ENCODE results near the gene MGAT4B.
"Not testable (repeated sequence)": the region's sequence is repeated elsewhere in the genome, so short reads cannot be mapped to it uniquely, and the experiment has no call there.

The MGAT4B gene

DNA sequence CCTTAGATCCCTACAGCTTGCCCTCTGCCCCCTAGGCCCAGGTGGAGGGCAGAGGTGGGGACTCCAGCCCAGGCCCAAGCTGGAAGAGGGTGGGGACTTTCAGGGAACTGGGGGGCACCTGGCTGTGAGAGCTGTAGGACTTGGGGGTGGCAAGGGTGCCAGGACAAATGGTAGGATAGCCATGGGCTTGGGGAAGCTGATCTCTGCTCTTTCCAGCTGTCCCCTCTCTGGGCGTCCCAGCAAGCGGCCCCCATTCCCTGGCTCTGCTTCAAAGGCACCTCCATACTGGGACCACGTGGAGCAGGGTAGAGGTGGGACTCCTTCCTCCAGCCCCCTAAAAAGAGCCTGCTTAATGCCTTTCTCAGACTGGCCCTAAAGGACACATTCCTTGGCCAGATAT lies 12.5 kb downstream of the MGAT4B start:
- DNase-seq = no peak

DNA sequence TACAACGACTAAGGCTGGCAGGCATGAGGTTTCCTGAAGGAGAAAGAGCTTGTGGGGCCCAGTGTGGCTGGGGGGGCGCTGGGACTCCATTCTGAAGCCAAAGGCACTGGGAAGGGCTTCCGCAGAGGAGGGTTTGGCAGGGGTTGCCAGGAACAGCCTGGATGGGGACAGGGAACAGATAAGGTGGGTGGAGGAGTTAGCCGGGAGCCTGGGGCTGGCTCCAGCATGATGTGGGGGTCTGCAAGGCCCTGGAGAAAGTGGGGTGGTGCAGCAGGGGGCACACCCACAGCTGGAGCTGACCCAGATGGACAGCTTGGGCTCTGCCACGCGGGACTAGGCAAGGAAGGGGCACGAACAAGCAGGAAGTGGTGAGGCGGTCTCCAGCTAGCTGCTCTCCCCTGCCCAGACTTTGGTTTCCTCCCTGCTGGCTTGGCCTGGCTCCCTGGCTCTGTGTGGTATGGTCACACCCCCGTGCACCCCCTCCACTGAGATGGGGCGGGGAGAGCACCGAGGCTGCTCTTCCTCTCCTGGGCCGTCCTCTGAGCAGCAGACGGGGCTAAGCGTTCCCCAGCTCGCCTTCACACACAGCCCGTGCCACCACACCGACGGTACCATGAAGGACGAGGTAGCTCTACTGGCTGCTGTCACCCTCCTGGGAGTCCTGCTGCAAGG lies 13.1 kb downstream of the MGAT4B start, which contains the start of gene LTC4S:
TSS of gene LTC4S (plus strand) at position 519 of the 672 bp plus-strand sequence. CDS start at position 614, 95 bp downstream.
- no peak for DNase-seq

GRCh38 chr5:179792612-179793467 lies 13.8 kb downstream of the MGAT4B start:
- DNase-seq = no peak

DNA sequence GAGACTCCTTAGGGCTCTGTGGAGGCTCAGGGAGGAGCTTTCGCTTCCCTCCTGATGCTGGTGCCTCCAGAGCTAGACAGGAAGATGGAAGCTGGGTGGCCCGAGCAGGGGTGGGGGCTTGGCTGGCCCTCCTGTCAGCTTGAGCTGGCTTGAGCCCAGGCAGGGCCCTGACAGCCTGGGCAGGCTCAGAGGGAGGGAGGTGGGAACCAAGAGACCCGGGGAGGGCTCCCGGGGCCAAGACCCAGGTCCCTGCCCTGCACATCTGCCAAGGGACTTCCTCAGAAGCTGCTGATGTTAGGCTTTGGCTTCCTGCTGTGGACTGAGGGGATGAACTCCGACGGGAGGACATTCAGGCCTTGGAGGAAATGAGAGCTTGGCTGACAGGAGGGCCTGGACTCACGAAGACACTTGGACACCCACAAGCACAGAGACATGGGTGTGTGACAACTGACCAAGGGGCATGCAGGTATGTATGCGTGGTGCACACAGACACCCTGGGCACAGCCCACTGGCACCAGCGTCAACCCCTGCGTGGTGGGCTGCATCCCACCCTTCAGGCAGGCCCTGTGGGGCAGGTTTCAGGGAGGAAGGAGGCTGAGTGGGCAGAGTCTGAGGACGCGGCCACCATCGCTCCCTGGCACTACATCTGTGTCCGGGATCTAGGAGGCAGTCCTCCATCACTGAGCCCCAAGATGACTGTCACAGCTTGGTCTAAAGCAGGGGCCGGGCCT lies 14.6 kb downstream of the MGAT4B start:
- DNase-seq = no peak

- not testable (repeated sequence) for DNase-seq
Measured at GRCh38 chr5:179789278-179789677, 17.4 kb downstream of the MGAT4B start.

DNA sequence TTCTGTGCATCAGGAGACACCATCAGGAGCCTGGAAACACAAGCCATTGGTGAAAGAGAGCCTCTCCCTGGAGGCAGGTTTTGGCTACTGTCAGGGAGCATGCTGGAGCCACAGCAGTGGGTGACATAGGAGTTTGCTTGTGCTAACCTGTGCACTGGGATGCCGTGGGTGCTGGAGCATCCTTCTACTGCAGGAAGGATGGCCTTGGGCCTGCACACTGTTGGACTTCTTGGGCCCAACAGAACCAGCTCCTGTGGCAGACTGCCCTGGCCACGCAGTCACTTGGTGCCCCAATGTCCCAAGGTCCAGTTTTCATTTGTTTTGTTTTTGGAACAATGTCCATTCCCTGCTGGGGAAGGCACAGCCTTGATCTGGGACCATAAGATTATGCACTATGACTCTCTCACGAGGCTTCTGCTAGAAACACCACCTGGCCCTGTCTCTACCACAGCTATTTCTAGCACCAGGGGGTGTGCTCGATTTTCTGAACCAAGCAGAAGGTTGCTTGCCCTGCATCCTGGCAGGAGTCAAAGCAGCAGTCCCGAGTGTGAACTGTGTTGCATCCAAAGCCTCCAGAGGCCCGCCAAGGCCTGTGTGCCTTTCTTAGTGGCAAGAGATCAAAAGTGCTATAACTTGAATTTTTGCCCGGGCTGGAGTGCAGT lies 18.3 kb downstream of the MGAT4B start:
- no peak for DNase-seq

GRCh38 chr5:179786861-179787260 lies 19.8 kb downstream of the MGAT4B start:
- DNase-seq = no peak

DNA sequence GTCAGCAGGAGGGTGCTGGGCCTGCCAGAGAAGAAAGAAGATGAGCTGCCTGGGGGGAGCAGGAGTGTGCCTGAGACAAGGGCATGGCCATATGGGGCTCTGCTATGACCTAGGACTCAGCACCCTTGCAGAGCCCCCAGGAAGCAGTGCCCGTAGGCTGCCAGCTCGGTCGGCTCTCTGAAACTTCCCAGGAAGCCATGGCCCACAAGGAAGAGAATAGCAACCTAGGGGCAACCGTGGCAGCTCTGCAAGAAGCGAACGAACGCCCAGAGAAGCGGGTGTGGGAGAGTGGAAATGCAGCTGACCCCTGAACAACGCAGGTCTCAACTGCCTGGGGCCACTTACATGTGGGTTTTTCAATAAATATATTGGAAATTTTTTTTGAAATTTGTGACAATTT lies 23.5 kb downstream of the MGAT4B start:
- no peak for DNase-seq

GRCh38 chr5:179781846-179782245 lies 24.8 kb downstream of the MGAT4B start:
- no peak for DNase-seq

- no peak for DNase-seq
Measured at GRCh38 chr5:179780362-179780761, 26.3 kb downstream of the MGAT4B start.

DNA sequence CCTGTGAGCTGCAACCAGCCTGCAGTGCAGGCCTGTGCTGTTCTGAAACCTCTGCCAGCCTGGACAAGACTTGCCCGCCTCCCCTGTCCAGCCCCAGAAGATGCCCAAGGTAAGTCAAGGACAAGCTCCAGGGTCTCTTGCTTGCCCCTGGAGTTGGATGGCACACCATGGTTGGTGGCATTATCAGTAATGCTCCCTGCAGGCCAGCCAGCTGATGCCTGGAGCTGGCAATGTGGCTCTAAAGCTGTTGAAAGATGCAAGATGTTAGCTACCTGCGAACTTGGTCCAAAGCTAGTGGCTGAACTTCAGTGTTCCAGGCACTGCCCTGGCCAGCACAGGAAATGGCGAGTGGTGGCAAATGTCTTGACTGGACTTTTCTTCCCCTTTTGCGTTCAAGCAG lies 26.8 kb downstream of the MGAT4B start:
- DNase-seq = no peak

GRCh38 chr5:179778591-179778990 lies 28.1 kb downstream of the MGAT4B start:
- no peak for DNase-seq

DNA sequence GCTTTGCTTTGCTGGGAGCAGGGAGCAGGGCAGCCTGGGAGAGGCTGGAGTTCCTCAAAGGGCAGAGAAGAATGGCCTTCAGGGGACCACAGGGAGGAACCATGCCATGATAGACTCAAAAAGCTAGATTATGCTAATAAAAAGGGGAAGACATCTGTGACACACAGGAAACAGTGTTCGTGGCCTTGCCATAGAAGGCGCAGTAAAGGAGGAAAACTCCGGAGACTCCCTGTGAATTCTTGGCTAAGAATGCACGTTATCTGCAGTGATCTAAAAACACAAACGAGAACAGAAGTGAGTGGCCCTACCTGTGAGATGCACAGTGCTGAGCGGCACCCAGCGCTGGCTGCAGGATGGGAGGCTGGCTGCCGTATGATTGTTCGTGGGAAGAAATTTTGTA lies 28.8 kb downstream of the MGAT4B start:
- DNase-seq = no peak

- no peak for DNase-seq
Measured at GRCh38 chr5:179777456-179777855, 29.2 kb downstream of the MGAT4B start.

DNA sequence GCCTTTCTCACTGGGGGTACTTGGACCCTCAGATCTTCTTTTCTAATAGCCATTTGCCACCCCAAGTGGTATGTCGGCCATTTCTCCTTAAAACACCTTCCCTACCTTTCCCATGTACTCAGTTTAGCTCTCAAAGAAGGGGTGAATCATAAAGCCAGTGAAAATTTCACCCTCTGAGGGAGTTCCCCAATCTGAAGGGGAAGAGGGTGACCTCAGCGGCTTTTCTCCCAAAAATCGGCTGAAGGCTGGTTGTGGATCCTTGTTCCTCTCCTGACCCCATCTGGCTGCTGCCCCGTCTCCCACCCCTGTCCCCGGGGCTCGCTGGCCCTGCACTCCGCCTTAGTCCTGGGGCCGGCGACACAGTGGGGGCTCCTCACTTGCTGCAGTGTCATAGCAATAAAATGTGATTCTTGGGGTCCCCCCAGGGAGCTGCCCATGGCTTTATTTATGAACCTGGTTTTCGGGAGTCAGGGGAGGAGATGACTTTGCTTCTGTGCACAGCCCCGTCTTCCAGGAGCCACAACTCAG lies 30.2 kb downstream of the MGAT4B start:
- no peak for DNase-seq

DNA sequence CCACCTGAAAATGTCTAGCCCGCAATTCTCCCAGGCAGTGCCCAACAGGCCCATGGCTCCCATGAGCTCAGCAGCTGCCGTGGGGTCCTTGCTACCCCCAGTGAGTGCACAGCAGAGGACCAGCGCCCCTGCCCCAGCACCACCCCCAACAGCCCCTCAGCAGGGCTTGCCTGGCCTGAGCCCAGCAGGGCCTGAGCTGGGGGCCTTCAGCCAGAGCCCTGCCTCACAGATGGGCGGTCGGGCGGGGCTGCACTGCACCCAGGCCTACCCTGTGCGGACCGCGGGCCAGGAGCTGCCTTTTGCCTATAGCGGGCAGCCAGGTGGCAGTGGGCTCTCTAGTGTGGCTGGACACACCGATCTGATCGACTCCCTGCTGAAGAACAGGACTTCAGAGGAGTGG lies 32.2 kb downstream of the MGAT4B start:
- DNase-seq = no peak

DNA sequence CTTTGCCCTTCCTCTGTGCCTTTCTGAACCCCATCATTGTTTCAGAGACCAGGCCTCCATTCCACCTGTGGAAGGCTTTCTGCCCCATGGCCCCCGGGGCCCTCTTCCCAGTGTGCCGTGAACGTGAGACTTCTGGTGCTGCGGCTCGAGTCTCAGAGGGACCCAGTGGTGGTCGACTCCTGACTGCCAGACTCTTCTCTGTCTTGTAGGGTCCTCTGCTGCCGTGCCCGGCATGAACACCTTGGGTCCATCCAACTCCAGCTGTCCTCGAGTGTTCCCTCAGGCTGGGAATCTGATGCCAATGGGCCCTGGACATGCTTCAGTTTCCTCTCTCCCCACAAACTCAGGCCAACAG lies 33.0 kb downstream of the MGAT4B start:
- no peak for DNase-seq

- no peak for DNase-seq
Measured at GRCh38 chr5:179772351-179772750, 34.3 kb downstream of the MGAT4B start.

DNA sequence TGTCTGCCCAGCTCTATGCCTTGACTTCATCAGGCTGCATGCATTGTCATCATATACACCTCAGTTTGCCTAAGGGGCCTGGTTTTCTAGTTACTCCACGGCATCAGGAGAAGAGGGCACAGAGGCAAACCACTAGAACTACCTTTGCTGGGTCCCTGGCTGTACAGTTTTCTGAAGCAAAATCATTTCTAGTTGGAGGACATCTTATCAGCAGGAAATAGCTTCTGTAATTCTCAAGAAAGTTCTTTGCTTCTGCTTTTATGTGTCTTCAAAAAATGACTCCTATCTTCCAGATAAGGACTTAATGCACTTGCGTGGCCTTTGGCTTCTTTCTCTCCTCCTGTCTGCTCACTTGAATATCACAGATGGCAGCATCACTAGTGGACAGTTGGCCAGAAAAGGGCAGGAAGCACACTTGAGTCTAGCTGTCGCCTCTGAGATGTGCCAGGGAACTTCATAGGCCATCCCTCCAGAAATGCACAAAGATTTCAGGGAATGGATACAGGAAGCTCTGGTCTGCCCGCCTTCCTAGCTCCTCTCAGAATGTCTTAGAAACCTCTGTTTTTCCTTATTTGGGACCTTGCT lies 35.3 kb downstream of the MGAT4B start:
- no peak for DNase-seq

DNA sequence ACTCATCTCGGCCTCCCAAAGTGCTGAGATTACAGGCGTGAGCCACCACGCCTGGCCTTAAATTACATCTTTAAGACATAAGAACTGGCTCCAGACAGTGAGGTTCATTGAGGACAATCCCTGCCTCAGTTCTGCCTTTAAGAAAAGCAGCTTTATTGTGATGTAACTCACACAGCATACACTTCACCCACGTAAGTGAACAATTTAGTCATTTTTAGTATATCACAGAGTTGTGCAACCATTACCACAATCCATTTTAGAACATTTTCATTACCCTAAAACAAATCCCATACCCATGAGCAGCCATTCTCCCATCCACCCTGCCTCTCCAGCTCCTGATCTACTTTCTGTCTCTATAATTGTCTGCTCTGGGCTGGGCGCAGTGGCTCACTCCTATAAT lies 36.9 kb downstream of the MGAT4B start:
- DNase-seq = no peak

DNA sequence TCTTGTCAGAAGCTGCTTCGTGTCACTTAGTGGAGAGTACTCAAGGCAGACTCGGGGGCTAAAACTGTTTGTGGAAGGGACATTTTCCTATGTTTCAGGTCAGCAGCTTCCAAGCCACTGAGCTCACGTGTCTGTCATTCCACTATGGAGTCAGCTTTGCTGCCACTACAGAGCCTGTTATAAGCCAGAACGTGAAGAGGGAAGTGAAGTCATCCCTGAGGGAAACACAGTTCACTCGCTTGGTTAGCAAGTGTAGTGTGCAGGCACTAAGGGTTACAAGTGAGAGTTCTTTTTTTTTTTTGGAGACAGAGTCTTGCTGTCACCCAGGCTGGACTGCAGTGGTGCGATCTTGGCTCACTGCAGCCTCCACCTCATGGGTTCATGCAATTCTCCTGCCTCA lies 37.4 kb downstream of the MGAT4B start:
- DNase-seq = no peak

DNA sequence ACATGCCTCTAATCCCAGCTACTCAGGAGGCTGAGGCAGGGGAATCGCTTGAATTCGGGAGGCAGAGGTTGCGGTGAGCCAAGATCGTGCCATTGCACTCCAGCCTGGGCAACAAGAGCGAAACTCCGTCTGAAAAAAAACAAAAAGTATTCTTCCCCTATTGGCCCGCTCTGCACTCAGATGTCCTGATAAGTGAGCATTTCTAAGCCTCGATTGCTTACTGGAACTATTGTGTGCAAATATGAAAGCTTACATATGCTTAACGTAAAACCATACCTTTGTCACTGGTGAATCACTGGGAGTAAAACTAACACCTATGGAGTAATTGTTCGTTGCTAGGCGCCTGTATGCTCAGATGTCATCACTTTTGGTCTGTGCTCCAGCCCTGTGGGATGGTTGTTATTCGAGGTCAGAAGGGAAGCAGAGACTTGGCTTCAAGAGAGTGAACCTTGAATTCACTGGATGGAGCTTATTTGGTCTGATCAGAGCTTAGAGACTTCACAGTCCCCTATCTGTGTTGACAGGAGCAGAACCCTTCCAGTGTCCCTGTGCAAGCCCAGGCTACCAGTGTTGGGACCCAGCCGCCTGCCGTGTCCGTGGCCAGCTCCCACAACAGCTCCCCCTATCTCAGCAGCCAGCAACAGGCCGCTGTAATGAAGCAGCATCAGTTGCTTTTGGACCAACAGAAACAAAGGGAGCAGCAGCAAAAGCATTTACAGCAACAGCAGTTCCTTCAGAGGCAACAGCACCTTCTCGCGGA lies 38.2 kb downstream of the MGAT4B start:
- DNase-seq = no peak

Data from HCEC 1CT (cell line).